Mucosa of rectum (tissue), 2 donors: ENCODE data around the gene TRIM14.

Source experiments
- H3K27ac ChIP-seq, 2 donors: one replicate each; pipeline ENCODE4 v1.7.0; 2013; ENCODE audit warnings: inconsistent platforms in 2 of 2, low read depth in 2 of 2, low read length in 2 of 2
- H3K27me3 ChIP-seq, 2 donors: one replicate each; pipeline ENCODE4 v1.7.0; 2013; ENCODE audit warnings: low read length in 2 of 2; ENCODE audit not compliant: control insufficient read depth in 2 of 2, insufficient read depth in 2 of 2
- H3K36me3 ChIP-seq, 2 donors: one replicate each; pipeline ENCODE4 v1.7.0; 2013; ENCODE audit warnings: low read length in 2 of 2; ENCODE audit not compliant: control insufficient read depth in 2 of 2, insufficient read depth in 2 of 2
- H3K4me1 ChIP-seq, 2 donors: one replicate each; pipeline ENCODE4 v1.7.0; 2013; ENCODE audit warnings: low read length in 2 of 2, mild to moderate bottlenecking in 1 of 2; ENCODE audit not compliant: control insufficient read depth in 2 of 2, insufficient read depth in 2 of 2
- H3K4me3 ChIP-seq, 2 donors: one replicate each; pipeline ENCODE4 v1.7.0; 2013; ENCODE audit warnings: low read length in 2 of 2
- H3K9ac ChIP-seq, 2 donors: one replicate each; pipeline ENCODE4 v1.7.0; 2013; ENCODE audit warnings: low read length in 2 of 2, low read depth in 1 of 2, mild to moderate bottlenecking in 1 of 2
- H3K9me3 ChIP-seq, 2 donors: one replicate each; pipeline ENCODE4 v1.7.0; 2013; ENCODE audit warnings: low read length in 2 of 2; ENCODE audit not compliant: control insufficient read depth in 2 of 2
- donor health status: healthy.
- donor health status: Normal muscosa, but diverticular disease.

TRIM14 gene

GRCh38 chr9:98057138-98057799 is 61.8 kb downstream of the TRIM14 start:
- Histone ChIP-seq H3K27ac (peak overlapping the region; percentile 96), H3K27me3 (no peaks in the 10 kb centered on the region), H3K9ac (peak overlapping the region; percentile 94 to 96), H3K36me3 (peaks cover 10% of the 10 kb centered on the region in 2 donors), H3K9me3 (no peaks in the 10 kb centered on the region), H3K4me3 (peak overlapping the region; percentile 94 to 95), H3K4me1 (peaks cover 17 to 23% of the 10 kb centered on the region in 2 donors)

DNA sequence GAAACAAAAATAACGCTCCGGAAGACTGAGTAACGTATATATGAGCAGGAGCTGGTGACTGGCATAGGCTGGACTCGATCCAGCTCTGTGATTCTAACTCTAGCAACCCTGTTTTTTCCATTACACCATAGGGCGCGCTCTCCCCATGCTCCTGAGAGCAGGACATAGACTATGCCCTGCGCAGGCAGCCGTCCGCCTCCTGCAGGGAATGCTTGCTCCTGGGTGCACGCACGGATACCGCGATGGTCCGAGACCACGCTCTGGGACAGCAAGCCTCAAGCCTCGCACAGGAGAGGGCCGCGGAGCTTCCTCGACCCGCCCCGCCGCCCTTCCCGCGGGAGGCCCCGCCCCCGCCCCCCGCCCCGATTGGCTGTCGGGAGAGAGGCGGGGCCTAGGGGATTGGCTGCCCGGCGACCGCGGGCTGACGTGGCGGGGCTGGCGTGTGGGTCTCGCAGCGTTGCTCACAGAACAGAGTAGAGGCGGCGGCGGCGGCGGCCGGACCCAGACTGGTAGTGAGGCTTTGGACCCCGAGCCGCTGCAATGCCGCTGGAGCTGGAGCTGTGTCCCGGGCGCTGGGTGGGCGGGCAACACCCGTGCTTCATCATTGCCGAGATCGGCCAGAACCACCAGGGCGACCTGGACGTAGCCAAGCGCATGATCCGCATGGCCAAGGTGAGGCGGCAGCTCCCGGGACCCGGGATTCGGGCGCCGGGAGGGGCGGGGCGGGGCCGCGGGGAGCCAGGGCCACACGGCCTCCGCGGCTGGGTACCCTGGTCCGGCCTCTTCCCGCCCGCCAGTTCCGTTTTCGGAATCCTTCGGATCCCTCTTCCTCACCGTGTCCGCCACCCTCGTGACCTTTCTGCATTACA is 62.5 kb downstream of the TRIM14 start, which contains the start of gene NANS:
Gene NANS (plus strand): TSS at position 464 of the 869 bp plus-strand sequence. CDS start 77 bp downstream, at position 541.
- H3K9ac ChIP-seq: peak within 1 kb of the TSS; percentile 94 to 96
- peak within 1 kb of the TSS; percentile 94 to 95 for H3K4me3 ChIP-seq
- H3K9me3 ChIP-seq: no peaks in the 10 kb centered on the region
- no peaks in the 10 kb centered on the region for H3K27me3 ChIP-seq
- H3K27ac ChIP-seq: peak within 1 kb of the TSS; percentile 96
- peaks cover 17% of the 10 kb centered on the region in 2 donors for H3K4me1 ChIP-seq
- H3K36me3 ChIP-seq: peaks cover 5 to 6% of the 10 kb centered on the region in 2 donors

DNA sequence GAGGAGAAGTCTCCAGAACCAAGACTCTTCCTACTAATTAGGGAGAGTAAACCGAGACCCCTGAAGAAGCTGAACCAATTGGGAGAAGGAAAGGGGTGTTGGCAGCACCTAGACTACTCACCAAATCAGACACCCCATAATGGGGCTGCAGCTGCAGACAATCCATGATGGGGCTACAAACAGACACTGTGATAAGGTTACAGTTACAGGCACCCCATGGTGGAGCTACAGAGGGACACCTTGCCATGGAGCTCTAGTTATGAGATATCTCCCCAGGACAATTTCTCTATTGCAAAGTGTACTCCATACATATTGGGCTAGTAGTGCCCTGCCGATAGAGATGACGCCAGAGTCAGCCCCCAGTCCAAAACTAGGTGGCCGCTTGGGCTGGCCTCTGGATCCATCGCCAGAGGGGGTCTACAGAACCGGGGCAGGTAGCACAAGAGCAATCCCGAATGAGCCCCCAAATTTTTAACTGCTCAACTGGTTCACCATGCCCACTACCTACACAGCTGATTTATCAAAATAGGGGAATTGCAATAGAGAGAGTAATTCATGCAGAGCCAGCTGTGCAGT is 64.6 kb downstream of the TRIM14 start:
- no peaks in the 10 kb centered on the region for H3K27me3 ChIP-seq
- H3K9ac ChIP-seq: no peak overlapping the region
- peaks cover 13% of the 10 kb centered on the region in 2 donors for H3K4me1 ChIP-seq
- no peaks in the 10 kb centered on the region for H3K9me3 ChIP-seq
- H3K27ac ChIP-seq: no peak overlapping the region
- H3K36me3 ChIP-seq: no peaks in the 10 kb centered on the region
- no peak overlapping the region for H3K4me3 ChIP-seq

GRCh38 chr9:98050351-98050750 is 68.7 kb downstream of the TRIM14 start:
- no peaks in the 10 kb centered on the region for H3K27me3 ChIP-seq
- no peak overlapping the region for H3K4me3 ChIP-seq
- H3K36me3 ChIP-seq: no peaks in the 10 kb centered on the region
- no peaks in the 10 kb centered on the region for H3K9me3 ChIP-seq
- no peak overlapping the region for H3K27ac ChIP-seq
- no peak overlapping the region for H3K9ac ChIP-seq
- H3K4me1 ChIP-seq: no peaks in the 10 kb centered on the region

- Histone ChIP-seq H3K27me3 (no peaks in the 10 kb centered on the region), H3K36me3 (no peaks in the 10 kb centered on the region), H3K9ac (no peak overlapping the region), H3K27ac (no peak overlapping the region), H3K4me1 (no peaks in the 10 kb centered on the region), H3K9me3 (no peaks in the 10 kb centered on the region), H3K4me3 (no peak overlapping the region)
These were observed 69.5 kb downstream of the TRIM14 start for GRCh38 chr9:98049288-98050072.

DNA sequence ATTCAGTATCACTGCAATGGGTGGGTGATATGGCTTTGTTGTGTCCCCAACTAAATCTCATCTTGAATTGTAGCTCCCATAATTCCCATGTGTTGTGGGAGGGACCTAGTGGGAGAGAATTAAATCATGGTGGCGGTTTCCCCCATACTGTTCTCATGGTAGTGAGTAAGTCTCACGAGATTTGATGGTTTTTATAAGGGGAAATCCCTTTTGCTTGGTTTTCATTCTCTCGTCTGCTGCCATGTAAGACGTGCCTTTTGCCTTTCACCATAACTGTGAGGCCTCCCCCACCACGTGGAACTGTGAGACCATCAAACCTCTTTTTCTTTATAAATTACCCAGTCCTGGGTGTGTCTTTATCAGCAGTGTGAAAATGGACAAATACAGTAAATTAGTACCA is 72.0 kb downstream of the TRIM14 start:
- H3K4me3 ChIP-seq: no peak overlapping the region
- H3K27ac ChIP-seq: no peak overlapping the region

DNA sequence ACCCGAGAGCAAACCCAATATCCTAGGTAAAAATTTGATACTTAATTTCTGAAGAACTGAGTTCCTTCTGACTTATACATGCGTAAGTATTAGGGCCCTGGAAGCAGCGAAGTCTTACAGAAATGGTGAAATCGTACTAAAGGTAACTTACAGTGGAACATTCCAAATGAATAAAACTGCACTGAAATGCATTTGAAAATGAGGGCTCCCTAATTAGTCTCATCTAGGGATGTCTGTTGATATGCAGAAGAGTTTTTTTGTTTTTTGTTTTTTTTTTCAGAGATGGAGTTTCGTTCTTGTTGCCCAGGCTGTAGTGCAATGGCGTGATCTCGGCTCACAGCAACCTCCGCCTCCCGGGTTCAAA is 72.9 kb downstream of the TRIM14 start:
- Histone ChIP-seq H3K4me1 (no peaks in the 10 kb centered on the region), H3K36me3 (no peaks in the 10 kb centered on the region), H3K4me3 (peak overlapping the region in 1 of 2 donors; percentile 66), H3K27me3 (no peaks in the 10 kb centered on the region), H3K9me3 (no peaks in the 10 kb centered on the region), H3K9ac (no peak overlapping the region), H3K27ac (no peak overlapping the region)

More for the DNA sequence above, 72.0 kb downstream of the TRIM14 start:
- Histone ChIP-seq H3K4me1 (no peaks in the 10 kb centered on the region), H3K9ac (no peak overlapping the region), H3K27me3 (no peaks in the 10 kb centered on the region), H3K9me3 (no peaks in the 10 kb centered on the region), H3K36me3 (no peaks in the 10 kb centered on the region)

- Histone ChIP-seq H3K9ac (no peak overlapping the region), H3K4me3 (peak overlapping the region in 1 of 2 donors; percentile 66), H3K27me3 (no peaks in the 10 kb centered on the region), H3K4me1 (no peaks in the 10 kb centered on the region), H3K27ac (no peak overlapping the region), H3K36me3 (no peaks in the 10 kb centered on the region), H3K9me3 (no peaks in the 10 kb centered on the region)
These were observed 73.5 kb downstream of the TRIM14 start for GRCh38 chr9:98045234-98046179.

GRCh38 chr9:98043915-98044314 is 75.1 kb downstream of the TRIM14 start:
- Histone ChIP-seq H3K9me3 (no peaks in the 10 kb centered on the region), H3K36me3 (no peaks in the 10 kb centered on the region), H3K4me1 (peaks cover 0 to 3% of the 10 kb centered on the region in 2 donors), H3K9ac (no peak overlapping the region), H3K4me3 (no peak overlapping the region), H3K27me3 (no peaks in the 10 kb centered on the region), H3K27ac (no peak overlapping the region)
